Measurements from ENCODE around the gene VPS37B. TPM values are rescaled to one million over a fixed set of nuclear protein-coding genes. Genes with fewer than 3 reads are reported as not detected.

Gene VPS37B
- total and polyA plus RNA-seq, 2 of the 8 experiments (the other 6 are each of a cell fraction or from before 2014, with no cell fraction given) = 11.9 to 15.7 TPM

- TF ChIP-seq KDM4A (IDR thresholded peaks at IDR 0.05; ENCODE audit: low read depth, low read length, severe bottlenecking) (no peak), BCL11A (IDR thresholded peaks at IDR 0.05; ENCODE audit: low read depth in 2 of 2, low read length in 2 of 2) (no peak), TEAD4 (IDR thresholded peaks at IDR 0.05; ENCODE audit: low read depth, low read length) (peak; percentile 72; the same call in 1 of the 2 replicates), RBBP5 (IDR thresholded peaks at IDR 0.05; ENCODE audit: borderline replicate concordance, low read depth, low read length) (no peak), CHD7 (IDR thresholded peaks at IDR 0.05; ENCODE audit: insufficient replicate concordance, low read length) (no peak), SRF (IDR thresholded peaks at IDR 0.05; ENCODE audit: low read depth, low read length) (no peak), ATF3 (IDR thresholded peaks at IDR 0.05; ENCODE audit: insufficient read depth, low read depth, low read length) (no peak), TCF12 (IDR thresholded peaks at IDR 0.05; ENCODE audit: low read depth, low read length) (0 out of 2 replicates have a peak, but pooled peaks have one; percentile 29)
Measured at GRCh38 chr12:122888232-122888752, 7.6 kb downstream of the VPS37B start (continued).

Data from H1 (cell line).